ENCODE data around the gene GSG1L2. TPM values are rescaled to one million over a fixed set of nuclear protein-coding genes. Genes with fewer than 3 reads are reported as not detected.

The GSG1L2 gene
- total and polyA plus RNA-seq, 2 donors (not counting 3 experiments of a cell fraction or from before 2014, with no cell fraction given) = not detected

DNA sequence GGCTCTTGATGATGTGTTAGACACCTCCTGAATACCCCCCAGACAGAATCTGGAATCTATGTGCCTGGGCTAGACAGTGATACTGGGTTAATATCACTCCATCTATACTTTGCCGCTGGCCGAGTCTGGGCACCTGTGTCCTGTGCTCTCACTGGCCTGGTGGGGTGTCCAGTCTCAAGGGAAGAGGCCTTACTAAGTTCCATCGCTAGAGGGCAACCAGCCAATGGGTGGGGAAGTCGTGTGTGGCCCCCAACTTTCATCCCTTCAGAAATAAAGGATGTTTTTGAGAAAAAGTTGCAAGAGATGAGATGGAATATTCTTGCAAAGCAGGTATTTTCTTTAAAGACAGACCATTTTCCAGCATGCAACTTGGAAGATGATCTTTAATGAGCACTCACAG, 2.2 kb upstream of the GSG1L2 start:
- Histone ChIP-seq H4K20me1 (replicated peaks; ENCODE audit: control insufficient read depth, extremely low read depth, insufficient read depth, low read length) (no peaks in the 10 kb centered on the region), H3K9ac (replicated peaks; ENCODE audit: extremely low read depth, insufficient read depth, low read length) (no peak overlapping the region), H3K4me3 (replicated peaks in 1 of 3; ENCODE audit: insufficient read depth in 1 of 3, low read depth in 1 of 3, low read length in 3 of 3) (no peak overlapping the region), H3K36me3 (ENCODE audit: control insufficient read depth in 2 of 2, extremely low read depth in 1 of 2, insufficient read depth in 2 of 2, low read length in 2 of 2) (no peaks in the 10 kb centered on the region), H2AFZ (ENCODE audit: low read depth, low read length) (no peak overlapping the region), H3K4me2 (ENCODE audit: insufficient read depth, low read length) (no peak overlapping the region), H3K79me2 (ENCODE audit: control insufficient read depth, insufficient read depth, low read length) (no peaks in the 10 kb centered on the region), H3K9me1 (replicated peaks; ENCODE audit: control insufficient read depth, extremely low read depth, insufficient read depth, low read length) (no peaks in the 10 kb centered on the region), H3K9me3 (replicated peaks; ENCODE audit: control insufficient read depth, insufficient read depth, low read length) (no peaks in the 10 kb centered on the region), H3K27ac (ENCODE audit: insufficient read depth, low read depth, low read length) (no peak overlapping the region), H3K27me3 (ENCODE audit: control insufficient read depth in 2 of 2, insufficient read depth in 2 of 2, low read length in 2 of 2) (no peaks in the 10 kb centered on the region), H3K4me1 (ENCODE audit: control insufficient read depth, extremely low read depth, insufficient read depth, low read length) (no peaks in the 10 kb centered on the region)
- BruUV-seq (replicated peaks) = no TSS peak
- dilution Hi-C loops (cut with MboI; ENCODE audit: extremely low pct_ligation_motif_present, low sequenced_read_pairs) (no loop called here), intact Hi-C loops (cut with micrococcal nuclease) (no loop called here)
- no peak for FAIRE-seq
- TF ChIP-seq POLR2A (IDR thresholded peaks at IDR 0.05; ENCODE audit: low read depth, low read length) (no peak), JUN (IDR thresholded peaks at IDR 0.05; ENCODE audit: borderline replicate concordance, insufficient read depth, insufficient read length, low read depth) (no peak), GATA2 (IDR thresholded peaks at IDR 0.05; ENCODE audit: insufficient read depth, insufficient read length, low read depth, low read length) (no peak), FOS (IDR thresholded peaks at IDR 0.05; ENCODE audit: borderline replicate concordance, insufficient read depth, low read length) (no peak), EZH2 (IDR thresholded peaks at IDR 0.05; ENCODE audit: borderline replicate concordance, low read depth, low read length, severe bottlenecking) (no peak), MYC (IDR thresholded peaks at IDR 0.05; ENCODE audit: low read depth, low read length) (no peak), POLR2AphosphoS5 (IDR thresholded peaks at IDR 0.05; ENCODE audit: insufficient read depth, low read depth, low read length) (no peak)
- TF ChIP-seq, protein P1, sequence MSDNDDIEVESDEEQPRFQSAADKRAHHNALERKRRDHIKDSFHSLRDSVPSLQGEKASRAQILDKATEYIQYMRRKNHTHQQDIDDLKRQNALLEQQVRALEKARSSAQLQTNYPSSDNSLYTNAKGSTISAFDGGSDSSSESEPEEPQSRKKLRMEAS (IDR thresholded peaks at IDR 0.05; ENCODE audit: insufficient read depth, insufficient read length) = no peak
- TF ChIP-seq, protein P2, sequence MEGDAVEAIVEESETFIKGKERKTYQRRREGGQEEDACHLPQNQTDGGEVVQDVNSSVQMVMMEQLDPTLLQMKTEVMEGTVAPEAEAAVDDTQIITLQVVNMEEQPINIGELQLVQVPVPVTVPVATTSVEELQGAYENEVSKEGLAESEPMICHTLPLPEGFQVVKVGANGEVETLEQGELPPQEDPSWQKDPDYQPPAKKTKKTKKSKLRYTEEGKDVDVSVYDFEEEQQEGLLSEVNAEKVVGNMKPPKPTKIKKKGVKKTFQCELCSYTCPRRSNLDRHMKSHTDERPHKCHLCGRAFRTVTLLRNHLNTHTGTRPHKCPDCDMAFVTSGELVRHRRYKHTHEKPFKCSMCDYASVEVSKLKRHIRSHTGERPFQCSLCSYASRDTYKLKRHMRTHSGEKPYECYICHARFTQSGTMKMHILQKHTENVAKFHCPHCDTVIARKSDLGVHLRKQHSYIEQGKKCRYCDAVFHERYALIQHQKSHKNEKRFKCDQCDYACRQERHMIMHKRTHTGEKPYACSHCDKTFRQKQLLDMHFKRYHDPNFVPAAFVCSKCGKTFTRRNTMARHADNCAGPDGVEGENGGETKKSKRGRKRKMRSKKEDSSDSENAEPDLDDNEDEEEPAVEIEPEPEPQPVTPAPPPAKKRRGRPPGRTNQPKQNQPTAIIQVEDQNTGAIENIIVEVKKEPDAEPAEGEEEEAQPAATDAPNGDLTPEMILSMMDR (IDR thresholded peaks at IDR 0.05; ENCODE audit: extremely low read depth in 1 of 2, insufficient read depth in 1 of 2, low read depth in 1 of 2, low read length in 2 of 2) = no peak
- POLR2A ChIA-PET = no interaction called here
- no peak for DNase-seq (ENCODE audit: low read depth, low spot score)
- CTCF ChIA-PET = no interaction called here
